Measurements from ENCODE around the gene TERT. TPM values are rescaled to one million over a fixed set of nuclear protein-coding genes. Genes with fewer than 3 reads are reported as not detected.
"Not testable (repeated sequence)": the region's sequence is repeated elsewhere in the genome, so short reads cannot be mapped to it uniquely, and the experiment has no call there.

TERT gene
- total RNA-seq: not detected
- under 1 TPM; 0.12 to 0.13 TPM for polyA plus RNA-seq

GRCh38 chr5:1294835-1295649, at the start of gene TERT:
TERT (minus strand) TSS chr5:1295068; CDS start chr5:1294989, 79 bp downstream.
- Mint-ChIP-seq H3K4me3 (peak within 1 kb of the TSS in 5 of 8 donors; percentile 33 to 66 (median 49)), H3K27me3 (no peaks in the 10 kb centered on the region), H3K9me3 (no peaks in the 10 kb centered on the region), H3K4me1 (peaks cover 0 to 6% (median 0%) of the 10 kb centered on the region in 4 donors), H3K36me3 (no peaks in the 10 kb centered on the region), H3K27ac (no peak within 1 kb of the TSS)
- ChIA-PET POLR2A (ENCODE audit: partially characterized antibody) (interaction anchor here (0.9 to 4.5 kb wide), 6 partner anchors 15 to 91 kb away, joined by 3 to 29 read pairs (median 8); partner anchors contain the start of gene CLPTM1L), CTCF (ENCODE audit: partially characterized antibody) (no interaction called here)
- Histone ChIP-seq H3K4me3 (ENCODE audit: low read length in 2 of 2) (peak within 1 kb of the TSS in 1 of 2 donors; percentile 45), H3K9me3 (ENCODE audit: control insufficient read depth in 1 of 2, low read length in 2 of 2) (no peaks in the 10 kb centered on the region), H3K36me3 (ENCODE audit: insufficient read depth, low read length) (no peaks in the 10 kb centered on the region), H3K4me1 (ENCODE audit: insufficient read depth, low read length) (peaks cover 11% of the 10 kb centered on the region), H3K27me3 (ENCODE audit: insufficient read depth, low read length) (no peaks in the 10 kb centered on the region), H3K27ac (ENCODE audit: low read depth, low read length) (no peak within 1 kb of the TSS)
- DNase-seq: peak; percentile 58 to 67 (median 62)
- intact Hi-C loops (cut with micrococcal nuclease): loop anchor here (1.0 kb wide), 2 partner anchors 20 to 50 kb away; partner anchors contain the start of gene CLPTM1L

GRCh38 chr5:1343931-1344901, 49.3 kb upstream of the TERT start:
- ChIA-PET CTCF (ENCODE audit: partially characterized antibody) (interaction anchor here (0.7 to 1.7 kb wide), 5 partner anchors 29 to 301 kb away, joined by 3 to 8 read pairs (median 4); no protein-coding TSS in a partner anchor), POLR2A (ENCODE audit: partially characterized antibody) (interaction anchor here (1.0 to 4.4 kb wide), 13 partner anchors 8 to 89 kb away, joined by 3 to 53 read pairs (median 5); partner anchors contain the start of gene TERT)
- Mint-ChIP-seq H3K9me3 (no peaks in the 10 kb centered on the region), H3K4me3 (peak overlapping the region; percentile 88 to 95 (median 92)), H3K27me3 (no peaks in the 10 kb centered on the region), H3K4me1 (peaks cover 18 to 51% (median 38%) of the 10 kb centered on the region in 4 donors), H3K27ac (peak overlapping the region; percentile 82 to 98 (median 88)), H3K36me3 (peaks cover 19 to 26% of the 10 kb centered on the region in 2 donors)
- peaks cover 25% of the 10 kb centered on the region for H3K4me1 ChIP-seq (ENCODE audit: insufficient read depth, low read length)
- no peaks in the 10 kb centered on the region for H3K27me3 ChIP-seq (ENCODE audit: insufficient read depth, low read length)
- peak overlapping the region; percentile 66 to 73 for H3K4me3 ChIP-seq (ENCODE audit: low read length in 2 of 2)
- intact Hi-C loops (cut with micrococcal nuclease): loop anchor here (10.0 kb wide), 1 partner anchor 451 kb away; the partner anchor contains the start of gene MRPL36
- no peaks in the 10 kb centered on the region for H3K9me3 ChIP-seq (ENCODE audit: control insufficient read depth in 1 of 2, low read length in 2 of 2)
- H3K27ac ChIP-seq (ENCODE audit: low read depth, low read length): peak overlapping the region; percentile 55
- DNase-seq: peak in 2 of 5 donors; percentile 6 to 57
- peaks cover 26% of the 10 kb centered on the region for H3K36me3 ChIP-seq (ENCODE audit: insufficient read depth, low read length)

- Histone ChIP-seq H3K4me1 (ENCODE audit: insufficient read depth, low read length) (peaks cover 25% of the 10 kb centered on the region), H3K36me3 (ENCODE audit: insufficient read depth, low read length) (peaks cover 33% of the 10 kb centered on the region), H3K27ac (ENCODE audit: low read depth, low read length) (no peak overlapping the region), H3K4me3 (ENCODE audit: low read length in 2 of 2) (no peak overlapping the region), H3K27me3 (ENCODE audit: insufficient read depth, low read length) (no peaks in the 10 kb centered on the region), H3K9me3 (ENCODE audit: control insufficient read depth in 1 of 2, low read length in 2 of 2) (no peaks in the 10 kb centered on the region)
- Mint-ChIP-seq H3K4me1 (peaks cover 18 to 51% (median 38%) of the 10 kb centered on the region in 4 donors), H3K27me3 (no peaks in the 10 kb centered on the region), H3K27ac (peak overlapping the region in 6 of 7 donors; percentile 24 to 94 (median 59)), H3K9me3 (no peaks in the 10 kb centered on the region), H3K36me3 (peaks cover 19 to 31% of the 10 kb centered on the region in 2 donors), H3K4me3 (peak overlapping the region; percentile 4 to 95 (median 92))
- ChIA-PET POLR2A (ENCODE audit: partially characterized antibody) (interaction anchor here (1.2 to 4.4 kb wide), 3 partner anchors 28 to 42 kb away, joined by 3 to 53 read pairs (median 22); no protein-coding TSS in a partner anchor), CTCF (ENCODE audit: partially characterized antibody) (interaction anchor here (1.3 to 1.5 kb wide), 3 partner anchors 28 to 175 kb away, joined by 4 to 5 read pairs (median 4); no protein-coding TSS in a partner anchor)
- DNase-seq: no peak
- intact Hi-C loops (cut with micrococcal nuclease): loop anchor here (10.0 kb wide), 1 partner anchor 451 kb away; the partner anchor contains the start of gene MRPL36
Measured at GRCh38 chr5:1343315-1343751, 48.5 kb upstream of the TERT start.

GRCh38 chr5:1342711-1343110, 47.8 kb upstream of the TERT start:
- H3K9me3 Mint-ChIP-seq; H3K4me3 ChIP-seq (ENCODE audit: low read length in 2 of 2); H3K27me3 ChIP-seq (ENCODE audit: insufficient read depth, low read length); H3K27ac ChIP-seq (ENCODE audit: low read depth, low read length); H3K9me3 ChIP-seq (ENCODE audit: control insufficient read depth in 1 of 2, low read length in 2 of 2); DNase-seq; H3K27me3 Mint-ChIP-seq: not testable (repeated sequence)
- peaks cover 25% of the 10 kb centered on the region for H3K4me1 ChIP-seq (ENCODE audit: insufficient read depth, low read length)
- peak overlapping the region in 5 of 8 donors; percentile 4 to 95 (median 91) for H3K4me3 Mint-ChIP-seq
- intact Hi-C loops (cut with micrococcal nuclease): loop anchor here (10.0 kb wide), 1 partner anchor 452 kb away; the partner anchor contains the start of gene MRPL36
- CTCF ChIA-PET (ENCODE audit: partially characterized antibody): interaction anchor here (1.3 kb wide), 1 partner anchor 175 kb away, joined by 4 read pairs; no protein-coding TSS in a partner anchor
- H3K36me3 ChIP-seq (ENCODE audit: insufficient read depth, low read length): peaks cover 40% of the 10 kb centered on the region
- POLR2A ChIA-PET (ENCODE audit: partially characterized antibody): interaction anchor here (1.7 to 4.4 kb wide), 3 partner anchors 27 to 43 kb away, joined by 9 to 53 read pairs (median 22); no protein-coding TSS in a partner anchor
- peak overlapping the region in 3 of 7 donors; percentile 24 to 86 (median 54) for H3K27ac Mint-ChIP-seq
- H3K4me1 Mint-ChIP-seq: peaks cover 18 to 51% (median 38%) of the 10 kb centered on the region in 4 donors
- peaks cover 19 to 35% of the 10 kb centered on the region in 2 donors for H3K36me3 Mint-ChIP-seq

- intact Hi-C loops (cut with micrococcal nuclease): loop anchor here (10.0 kb wide), 1 partner anchor 453 kb away; the partner anchor contains the start of gene MRPL36
- Histone ChIP-seq H3K4me1 (ENCODE audit: insufficient read depth, low read length) (peaks cover 25% of the 10 kb centered on the region), H3K4me3 (ENCODE audit: low read length in 2 of 2) (no peak overlapping the region), H3K27ac (ENCODE audit: low read depth, low read length) (no peak overlapping the region), H3K27me3 (ENCODE audit: insufficient read depth, low read length) (no peaks in the 10 kb centered on the region), H3K9me3 (ENCODE audit: control insufficient read depth in 1 of 2, low read length in 2 of 2) (no peaks in the 10 kb centered on the region), H3K36me3 (ENCODE audit: insufficient read depth, low read length) (peaks cover 44% of the 10 kb centered on the region)
- CTCF ChIA-PET (ENCODE audit: partially characterized antibody): interaction anchor here (1.3 kb wide), 1 partner anchor 174 kb away, joined by 4 read pairs; no protein-coding TSS in a partner anchor
- Mint-ChIP-seq H3K4me1 (peaks cover 18 to 51% (median 38%) of the 10 kb centered on the region in 4 donors), H3K36me3 (peaks cover 19 to 35% of the 10 kb centered on the region in 2 donors), H3K27me3 (no peaks in the 10 kb centered on the region), H3K9me3 (no peaks in the 10 kb centered on the region), H3K4me3 (no peak overlapping the region), H3K27ac (no peak overlapping the region)
- POLR2A ChIA-PET (ENCODE audit: partially characterized antibody): interaction anchor here (1.7 to 4.1 kb wide), 2 partner anchors 26 to 44 kb away, joined by 9 to 22 read pairs; no protein-coding TSS in a partner anchor
- no peak for DNase-seq
Measured at GRCh38 chr5:1342268-1342667, 47.4 kb upstream of the TERT start.

- Histone ChIP-seq H3K4me3 (ENCODE audit: low read length in 2 of 2) (no peak overlapping the region), H3K27ac (ENCODE audit: low read depth, low read length) (no peak overlapping the region), H3K27me3 (ENCODE audit: insufficient read depth, low read length) (no peaks in the 10 kb centered on the region), H3K36me3 (ENCODE audit: insufficient read depth, low read length) (peaks cover 48% of the 10 kb centered on the region), H3K4me1 (ENCODE audit: insufficient read depth, low read length) (peaks cover 25% of the 10 kb centered on the region), H3K9me3 (ENCODE audit: control insufficient read depth in 1 of 2, low read length in 2 of 2) (no peaks in the 10 kb centered on the region)
- no peak for DNase-seq
- Mint-ChIP-seq H3K27ac (peak overlapping the region in 1 of 7 donors; percentile 52), H3K4me1 (peaks cover 20 to 51% (median 36%) of the 10 kb centered on the region in 4 donors), H3K27me3 (no peaks in the 10 kb centered on the region), H3K9me3 (no peaks in the 10 kb centered on the region), H3K36me3 (peaks cover 23 to 38% of the 10 kb centered on the region in 2 donors), H3K4me3 (peak overlapping the region in 2 of 8 donors; percentile 21 to 46)
- intact Hi-C loops (cut with micrococcal nuclease): loop anchor here (10.0 kb wide), 1 partner anchor 453 kb away; the partner anchor contains the start of gene MRPL36
- ChIA-PET POLR2A (ENCODE audit: partially characterized antibody) (interaction anchor here (1.7 to 4.1 kb wide), 2 partner anchors 26 to 44 kb away, joined by 9 to 22 read pairs; no protein-coding TSS in a partner anchor), CTCF (ENCODE audit: partially characterized antibody) (no interaction called here)
Measured at GRCh38 chr5:1341863-1342262, 47.0 kb upstream of the TERT start.
